ENCODE data around the gene CCDC80. TPM values are rescaled to one million over a fixed set of nuclear protein-coding genes. Genes with fewer than 3 reads are reported as not detected.

Gene CCDC80
- total RNA-seq: under 1 TPM in 1 of 2 experiments, not detected in 1; 0.29 TPM

GRCh38 chr3:112640930-112641801 is at the start of gene CCDC80:
CCDC80 (minus strand) TSS chr3:112641143; CDS start chr3:112639905, 1,238 bp downstream.

GRCh38 chr3:112561734-112562529 is 79.0 kb downstream of the CCDC80 start, which contains the start of the genes ATG3 and SLC35A5:
ATG3 (minus strand) TSS chr3:112561962; CDS start chr3:112561528, 434 bp downstream.
SLC35A5 (plus strand) TSS chr3:112562045; CDS start chr3:112563404, 1,359 bp downstream.

Other genes starting within 250 kb of the CCDC80 start
- gene BTLA, start 141.7 kb downstream of the CCDC80 start, total RNA-seq: 10 to 100 TPM; 72.1 to 74.4 TPM
- gene ATG3, start 79.2 kb downstream of the CCDC80 start, total RNA-seq: 10 to 100 TPM; 63.0 to 67.7 TPM
- 10 to 100 TPM; 23.6 to 25.3 TPM for gene SLC35A5, start 79.1 kb downstream of the CCDC80 start, total RNA-seq
- not detected for gene CD200R1L, start 205.7 kb upstream of the CCDC80 start, total RNA-seq

Data from activated naive CD4-positive, alpha-beta T cell treated with anti-CD3 and anti-CD28 coated beads, Interleukin-2, amount 10 ng/mL, durations not matched to agents 5 hours and 36 hours (primary cell).